ENCODE data around the gene TRIM38. TPM values are rescaled to one million over a fixed set of nuclear protein-coding genes. Genes with fewer than 3 reads are reported as not detected.

The TRIM38 gene
- total and polyA plus RNA-seq, 2 of the 13 experiments (the other 11 are each of a cell fraction or from before 2014, with no cell fraction given): 2.5 to 3.1 TPM

DNA sequence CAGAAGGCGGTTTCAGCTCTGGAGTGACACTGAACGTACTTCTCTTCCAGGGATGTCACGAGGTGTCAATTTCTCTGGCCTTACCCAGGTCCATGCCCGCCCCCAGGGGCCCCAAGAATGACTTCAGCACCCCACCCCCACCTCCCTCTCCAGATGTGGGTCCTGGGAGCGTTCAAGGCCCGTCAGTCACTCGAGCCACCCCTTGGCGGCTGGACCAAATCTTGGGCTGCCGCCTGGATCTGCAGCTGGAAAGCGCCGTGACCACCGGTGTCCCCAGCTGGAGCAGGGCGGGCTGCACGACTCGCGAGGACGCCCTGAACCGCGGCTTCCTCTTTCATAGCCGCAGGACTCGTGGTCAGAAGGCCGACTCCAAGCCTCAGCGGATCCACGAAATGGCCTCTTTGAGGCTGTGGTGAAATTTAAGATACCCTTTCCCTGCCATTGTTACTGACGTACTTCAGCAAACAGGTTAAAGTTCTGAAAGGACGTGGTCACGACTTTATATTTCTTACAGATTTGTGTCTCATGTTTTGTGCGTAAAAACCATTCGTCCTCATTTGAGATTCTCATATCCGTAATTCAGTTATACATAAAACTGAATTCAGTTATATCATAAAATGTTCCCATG, 29.3 kb downstream of the TRIM38 start (continued):
- TF ChIP-seq, protein P1, sequence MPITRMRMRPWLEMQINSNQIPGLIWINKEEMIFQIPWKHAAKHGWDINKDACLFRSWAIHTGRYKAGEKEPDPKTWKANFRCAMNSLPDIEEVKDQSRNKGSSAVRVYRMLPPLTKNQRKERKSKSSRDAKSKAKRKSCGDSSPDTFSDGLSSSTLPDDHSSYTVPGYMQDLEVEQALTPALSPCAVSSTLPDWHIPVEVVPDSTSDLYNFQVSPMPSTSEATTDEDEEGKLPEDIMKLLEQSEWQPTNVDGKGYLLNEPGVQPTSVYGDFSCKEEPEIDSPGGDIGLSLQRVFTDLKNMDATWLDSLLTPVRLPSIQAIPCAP (CRISPR knock-in tag; IDR thresholded peaks at IDR 0.05; ENCODE audit: low read depth): no peak
- TF ChIP-seq DR1 (CRISPR knock-in tag; IDR thresholded peaks at IDR 0.05): no peak; the same call in 1 of the 2 replicates
- no peak for TF ChIP-seq ZNF160 (CRISPR knock-in tag; IDR thresholded peaks at IDR 0.05)
- no peak for TF ChIP-seq NCOA5 (CRISPR knock-in tag; IDR thresholded peaks at IDR 0.05)
- TF ChIP-seq ZBTB7B (CRISPR knock-in tag; IDR thresholded peaks at IDR 0.05): no peak; the same call in 1 of the 2 replicates
- TF ChIP-seq KMT2B (CRISPR knock-in tag; IDR thresholded peaks at IDR 0.05): no peak
- no peak for TF ChIP-seq ZNF747 (CRISPR knock-in tag; IDR thresholded peaks at IDR 0.05; ENCODE audit: borderline replicate concordance)
- no peak; the same call in 1 of the 2 replicates for TF ChIP-seq ZNF225 (CRISPR knock-in tag; IDR thresholded peaks at IDR 0.05)
- no peak for TF ChIP-seq TGIF2 (CRISPR knock-in tag; IDR thresholded peaks at IDR 0.05)
- TF ChIP-seq, protein P2, sequence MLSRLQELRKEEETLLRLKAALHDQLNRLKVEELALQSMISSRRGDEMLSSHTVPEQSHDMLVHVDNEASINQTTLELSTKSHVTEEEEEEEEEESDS (CRISPR knock-in tag; IDR thresholded peaks at IDR 0.05; ENCODE audit: borderline replicate concordance): no peak
- 0 out of 2 replicates have a peak, but pooled peaks have one; percentile 13 for TF ChIP-seq MTF1 (CRISPR knock-in tag; IDR thresholded peaks at IDR 0.05)
- peak; percentile 26 for TF ChIP-seq ZNF652 (CRISPR knock-in tag; IDR thresholded peaks at IDR 0.05; ENCODE audit: borderline replicate concordance, low read depth)
- TF ChIP-seq EZH2 (conservative IDR thresholded peaks at IDR 0.05; ENCODE audit: low read depth, low read length): no peak
- TF ChIP-seq ZSCAN25 (CRISPR knock-in tag; IDR thresholded peaks at IDR 0.05): no peak
- TF ChIP-seq CHCHD3 (CRISPR knock-in tag; IDR thresholded peaks at IDR 0.05): peak; percentile 96
- no peak for TF ChIP-seq ZFY (CRISPR knock-in tag; IDR thresholded peaks at IDR 0.05)
- TF ChIP-seq, protein P3, sequence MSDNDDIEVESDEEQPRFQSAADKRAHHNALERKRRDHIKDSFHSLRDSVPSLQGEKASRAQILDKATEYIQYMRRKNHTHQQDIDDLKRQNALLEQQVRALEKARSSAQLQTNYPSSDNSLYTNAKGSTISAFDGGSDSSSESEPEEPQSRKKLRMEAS (IDR thresholded peaks at IDR 0.05): peak; percentile 80
- no peak for TF ChIP-seq REL (CRISPR knock-in tag; conservative IDR thresholded peaks at IDR 0.05)
- TF ChIP-seq, protein P4, sequence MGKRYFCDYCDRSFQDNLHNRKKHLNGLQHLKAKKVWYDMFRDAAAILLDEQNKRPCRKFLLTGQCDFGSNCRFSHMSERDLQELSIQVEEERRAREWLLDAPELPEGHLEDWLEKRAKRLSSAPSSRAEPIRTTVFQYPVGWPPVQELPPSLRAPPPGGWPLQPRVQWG (CRISPR knock-in tag; IDR thresholded peaks at IDR 0.05; ENCODE audit: borderline replicate concordance, low read depth): no peak
- no peak for TF ChIP-seq RBM39 (IDR thresholded peaks at IDR 0.05; ENCODE audit: low read depth, low read length, poor library complexity, severe bottlenecking)
- TF ChIP-seq MIER2 (CRISPR knock-in tag; IDR thresholded peaks at IDR 0.05): 0 out of 2 replicates have a peak, but pooled peaks have one; percentile 10
- TF ChIP-seq GATA4 (IDR thresholded peaks at IDR 0.05; ENCODE audit: borderline replicate concordance, low read depth): no peak
- TF ChIP-seq RAD21 (CRISPR knock-in tag; IDR thresholded peaks at IDR 0.05): no peak
- TF ChIP-seq DMAP1 (CRISPR knock-in tag; IDR thresholded peaks at IDR 0.05): no peak; the same call in 1 of the 2 replicates
- no peak for TF ChIP-seq EEA1 (CRISPR knock-in tag; IDR thresholded peaks at IDR 0.05; ENCODE audit: borderline replicate concordance)
- TF ChIP-seq ERF (CRISPR knock-in tag; IDR thresholded peaks at IDR 0.05): no peak
- TF ChIP-seq, protein P5, sequence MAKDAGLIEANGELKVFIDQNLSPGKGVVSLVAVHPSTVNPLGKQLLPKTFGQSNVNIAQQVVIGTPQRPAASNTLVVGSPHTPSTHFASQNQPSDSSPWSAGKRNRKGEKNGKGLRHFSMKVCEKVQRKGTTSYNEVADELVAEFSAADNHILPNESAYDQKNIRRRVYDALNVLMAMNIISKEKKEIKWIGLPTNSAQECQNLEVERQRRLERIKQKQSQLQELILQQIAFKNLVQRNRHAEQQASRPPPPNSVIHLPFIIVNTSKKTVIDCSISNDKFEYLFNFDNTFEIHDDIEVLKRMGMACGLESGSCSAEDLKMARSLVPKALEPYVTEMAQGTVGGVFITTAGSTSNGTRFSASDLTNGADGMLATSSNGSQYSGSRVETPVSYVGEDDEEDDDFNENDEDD (CRISPR knock-in tag; IDR thresholded peaks at IDR 0.05; ENCODE audit: borderline replicate concordance): peak; percentile 69; the same call in 1 of the 2 replicates
- TF ChIP-seq KLF12 (CRISPR knock-in tag; IDR thresholded peaks at IDR 0.05; ENCODE audit: borderline replicate concordance): no peak
- TF ChIP-seq ZNF570 (CRISPR knock-in tag; IDR thresholded peaks at IDR 0.05; ENCODE audit: borderline replicate concordance): no peak
- TF ChIP-seq SNAI1 (CRISPR knock-in tag; IDR thresholded peaks at IDR 0.05; ENCODE audit: borderline replicate concordance): 0 out of 2 replicates have a peak, but pooled peaks have one; percentile 53
- TF ChIP-seq ZNF772 (CRISPR knock-in tag; IDR thresholded peaks at IDR 0.05): no peak; the same call in 1 of the 2 replicates
